GM23338 (cell line): ENCODE results near the gene IYD. TPM values are rescaled to one million over a fixed set of nuclear protein-coding genes. Genes with fewer than 3 reads are reported as not detected.

Experiments
- ATAC-seq: fragments of 200-7000 bp; cut with Tn5 transposase; 3 replicates; pipeline ENCODE4 v1.9.1; 2020
- DNase-seq: peaks from one replicate; pipeline ENCODE4 v3.0.0-alpha.2; 2015; ENCODE audit warnings: low spot score
- H2AFZ ChIP-seq: fragments of 200-600 bp; sonication (generic); 2 replicates; pipeline ENCODE4 v1.8.0; 2016; ENCODE audit warnings: antibody characterized with exemption, mild to moderate bottlenecking, moderate library complexity
- H3F3A ChIP-seq: fragments of 200-600 bp; sonication (generic); replicated peaks from 2 replicates; pipeline ENCODE4 v1.8.0; 2017; ENCODE audit warnings: antibody characterized with exemption, mixed run types, low read depth
- H3K27ac ChIP-seq: fragments of 200-600 bp; sonication (generic); 2 replicates; pipeline ENCODE4 v1.6.1; 2016; ENCODE audit warnings: low read depth
- H3K27me3 ChIP-seq: fragments of 200-600 bp; sonication (generic); 2 replicates; pipeline ENCODE4 v1.8.0; 2016; ENCODE audit warnings: mild to moderate bottlenecking, mixed run types, moderate library complexity; ENCODE audit not compliant: insufficient read depth
- H3K36me3 ChIP-seq: fragments of 200-600 bp; sonication (generic); 2 replicates; pipeline ENCODE4 v1.8.0; 2016; ENCODE audit warnings: mild to moderate bottlenecking; ENCODE audit not compliant: insufficient read depth
- H3K4me1 ChIP-seq: fragments of 200-600 bp; sonication (generic); 2 replicates; pipeline ENCODE4 v1.8.0; 2016; ENCODE audit warnings: mild to moderate bottlenecking, moderate library complexity; ENCODE audit not compliant: insufficient read depth
- H3K4me2 ChIP-seq: fragments of 200-600 bp; sonication (generic); 2 replicates; pipeline ENCODE4 v1.7.1; 2017; ENCODE audit warnings: mixed run types
- H3K4me3 ChIP-seq: fragments of 200-600 bp; sonication (generic); 2 replicates; pipeline ENCODE4 v1.6.1; 2016; ENCODE audit warnings: mixed run types
- H3K79me2 ChIP-seq: fragments of 200-600 bp; sonication (generic); replicated peaks from 2 replicates; pipeline ENCODE4 v1.8.0; 2017; ENCODE audit warnings: mild to moderate bottlenecking; ENCODE audit not compliant: insufficient read depth
- H3K9me2 ChIP-seq: fragments of 200-600 bp; sonication (generic); 2 replicates; pipeline ENCODE4 v1.8.0; 2017; ENCODE audit not compliant: insufficient read depth
- H4K20me1 ChIP-seq: fragments of 200-600 bp; sonication (generic); replicated peaks from 2 replicates; pipeline ENCODE4 v1.8.0; 2017; ENCODE audit warnings: mild to moderate bottlenecking; ENCODE audit not compliant: insufficient read depth
- H3K27ac Mint-ChIP-seq: 2 replicates; pipeline ENCODE4 v1.8.0; 2020; ENCODE audit warnings: inconsistent platforms, mild to moderate bottlenecking, moderate library complexity, mixed read lengths
- H3K27me3 Mint-ChIP-seq: 3 replicates; pipeline ENCODE4 v1.8.0; 2022; ENCODE audit warnings: low read depth, mild to moderate bottlenecking, moderate library complexity, mixed read lengths, inconsistent platforms; ENCODE audit not compliant: insufficient read depth, poor library complexity
- H3K36me3 Mint-ChIP-seq: 3 replicates; pipeline ENCODE4 v1.8.0; 2021; ENCODE audit warnings: low read depth, mild to moderate bottlenecking, inconsistent platforms, moderate library complexity, mixed read lengths
- H3K4me1 Mint-ChIP-seq: 3 replicates; pipeline ENCODE4 v1.8.0; 2020; ENCODE audit warnings: mild to moderate bottlenecking, inconsistent platforms, mixed read lengths
- H3K4me3 Mint-ChIP-seq: 3 replicates; pipeline ENCODE4 v1.8.0; 2021; ENCODE audit warnings: moderate library complexity, mild to moderate bottlenecking, inconsistent platforms, mixed read lengths
- H3K9me3 Mint-ChIP-seq: 3 replicates; pipeline ENCODE4 v1.8.0; 2020; ENCODE audit warnings: moderate library complexity, mild to moderate bottlenecking, inconsistent platforms, mixed read lengths
- ETS1 ChIP-seq: IDR thresholded peaks from 2 replicates; pipeline ENCODE4 v1.6.1; 2016; ENCODE audit warnings: antibody characterized with exemption
- NANOG ChIP-seq: IDR thresholded peaks from 2 replicates; pipeline ENCODE4 v1.6.1; 2016; ENCODE audit warnings: antibody characterized with exemption, borderline replicate concordance
- POLR2AphosphoS5 ChIP-seq: IDR thresholded peaks from 2 replicates; pipeline ENCODE4 v1.6.1; 2016; ENCODE audit warnings: antibody characterized with exemption, low read depth
- STAT1 ChIP-seq: IDR thresholded peaks from one replicate; pipeline ENCODE4 v1.6.1; 2016; ENCODE audit warnings: antibody characterized with exemption; ENCODE audit not compliant: unreplicated experiment
- ZNF114 ChIP-seq: fragments of 250-450 bp; sonication (Bioruptor Pico); IDR thresholded peaks from 2 replicates; pipeline ENCODE4 v1.5.0; 2020; ENCODE audit warnings: mild to moderate bottlenecking, moderate library complexity
- ZNF331 ChIP-seq: fragments of 250-450 bp; sonication (Bioruptor Pico); IDR thresholded peaks from 2 replicates; pipeline ENCODE4 v1.5.0; 2020; ENCODE audit warnings: low read depth, mild to moderate bottlenecking, moderate library complexity
- polyA plus RNA-seq: library from polyadenylated mRNA; unstranded; fragments of >200 nt; fragmentation: Nextera tagmentation; extraction: Ambion mirVana; gene quantifications from 2 replicates; pipeline ENCODE4 v1.2.1, GENCODE V29; 2016
- total RNA-seq: library from RNA; depleted of rRNA; stranded (reverse); fragments of >200 nt; shearing (Covaris generic); gene quantifications from 2 replicates; pipeline ENCODE4 v1.2.3, GENCODE V29; 2014

IYD gene
- total and polyA plus RNA-seq, 2 experiments from 2014 or later: not detected

DNA sequence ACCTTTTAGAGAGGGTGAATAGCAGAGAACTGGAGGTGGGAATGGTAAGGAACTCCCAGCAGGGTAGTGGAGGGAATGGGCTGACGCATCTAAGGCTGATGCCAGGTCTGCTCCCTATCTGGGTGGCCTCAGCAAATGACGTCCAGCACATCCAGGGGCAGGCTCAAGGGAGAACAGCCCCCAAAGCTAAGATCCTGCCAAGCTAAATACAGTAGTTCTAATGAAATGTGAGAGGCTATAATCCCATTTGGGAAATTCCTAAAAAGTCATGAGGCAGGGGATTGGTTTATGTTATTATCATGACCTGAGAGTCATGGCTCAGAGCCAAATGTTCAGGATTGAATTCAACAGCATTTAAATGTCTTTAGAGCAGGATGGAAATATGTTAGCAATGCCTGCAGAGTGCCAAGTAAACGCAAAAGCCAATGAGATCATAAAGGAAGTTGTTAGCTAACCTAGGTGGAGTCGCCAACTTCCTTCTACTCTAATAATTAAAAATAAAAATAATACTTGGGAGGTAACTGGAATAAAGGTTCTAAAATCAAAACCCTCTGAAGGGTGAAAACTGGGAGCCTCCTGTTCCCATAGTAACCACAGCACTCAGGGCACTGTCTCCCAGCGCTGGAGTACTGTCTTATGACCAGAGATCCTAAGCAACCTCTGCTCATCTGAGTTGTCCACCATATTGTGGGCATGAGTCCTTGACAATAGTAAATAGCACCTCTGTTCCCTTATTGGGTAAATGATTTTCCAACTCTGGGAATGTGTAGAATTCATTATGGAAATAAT lies 34.8 kb downstream of the IYD start:
- no peaks in the 10 kb centered on the region for H3K27me3 ChIP-seq
- H3K79me2 ChIP-seq: no peaks in the 10 kb centered on the region
- H3K27ac ChIP-seq: no peak overlapping the region
- no peak overlapping the region for H3K4me2 ChIP-seq
- no peak overlapping the region for H2AFZ ChIP-seq
- no peaks in the 10 kb centered on the region for H3K4me1 ChIP-seq
- H3K36me3 ChIP-seq: no peaks in the 10 kb centered on the region
- no peak overlapping the region for H3K27ac Mint-ChIP-seq
- H3K4me1 Mint-ChIP-seq: no peaks in the 10 kb centered on the region; the same call in 2 of the 3 replicates
- H3K27me3 Mint-ChIP-seq: no peaks in the 10 kb centered on the region
- H3K4me3 ChIP-seq: no peak overlapping the region
- peaks cover 10% of the 10 kb centered on the region; the same call in 1 of the 2 replicates for H3K9me2 ChIP-seq
- H4K20me1 ChIP-seq: no peaks in the 10 kb centered on the region
- no peaks in the 10 kb centered on the region for H3K36me3 Mint-ChIP-seq
- H3F3A ChIP-seq: no peaks in the 10 kb centered on the region
- DNase-seq (no peak), ATAC-seq (no peak)
- H3K4me3 Mint-ChIP-seq: no peak overlapping the region
- H3K9me3 Mint-ChIP-seq: no peaks in the 10 kb centered on the region
- TF ChIP-seq ETS1: no peak
- no peak for TF ChIP-seq STAT1

GRCh38 chr6:150406948-150407347 lies 38.1 kb downstream of the IYD start:
- no peak overlapping the region for H3K4me2 ChIP-seq
- no peaks in the 10 kb centered on the region for H4K20me1 ChIP-seq
- no peaks in the 10 kb centered on the region for H3F3A ChIP-seq
- no peak overlapping the region for H3K4me3 ChIP-seq
- H3K27me3 ChIP-seq: no peaks in the 10 kb centered on the region
- H3K27ac ChIP-seq: no peak overlapping the region
- DNase-seq: no peak
- Mint-ChIP-seq H3K4me1 (no peaks in the 10 kb centered on the region), H3K4me3 (no peak overlapping the region), H3K9me3 (no peaks in the 10 kb centered on the region), H3K36me3 (no peaks in the 10 kb centered on the region), H3K27me3 (no peaks in the 10 kb centered on the region), H3K27ac (no peak overlapping the region)
- no peak overlapping the region for H2AFZ ChIP-seq
- H3K4me1 ChIP-seq: no peaks in the 10 kb centered on the region
- H3K79me2 ChIP-seq: no peaks in the 10 kb centered on the region
- TF ChIP-seq ZNF331 (CRISPR knock-in tag): no peak
- TF ChIP-seq ETS1: no peak
- TF ChIP-seq POLR2AphosphoS5: no peak
- no peak for TF ChIP-seq NANOG
- TF ChIP-seq STAT1: no peak
- peaks cover 10% of the 10 kb centered on the region; the same call in 1 of the 2 replicates for H3K9me2 ChIP-seq
- no peak for ATAC-seq
- no peaks in the 10 kb centered on the region for H3K36me3 ChIP-seq

DNA sequence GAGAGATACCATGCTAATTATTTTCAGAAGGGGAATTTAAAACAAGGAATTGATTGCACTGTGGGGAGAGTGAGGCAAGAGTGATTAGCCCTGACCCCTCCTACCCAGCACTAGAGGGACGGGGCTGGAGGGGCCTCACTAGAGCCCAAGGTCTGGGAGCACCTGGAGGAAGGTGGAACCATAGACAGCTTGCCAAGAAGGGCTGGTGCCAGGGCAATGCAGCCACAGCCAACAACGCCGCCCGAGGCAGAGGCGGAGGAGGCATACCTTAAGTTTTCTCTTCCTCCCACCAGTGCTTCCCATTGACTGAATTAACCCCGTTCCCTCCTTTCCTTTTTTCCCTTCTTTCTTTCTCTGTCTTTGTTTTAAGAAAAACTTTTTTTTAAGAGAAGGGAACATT lies 40.0 kb downstream of the IYD start:
- Histone ChIP-seq H3K36me3 (no peaks in the 10 kb centered on the region), H3K4me1 (no peaks in the 10 kb centered on the region), H2AFZ (no peak overlapping the region), H3K4me3 (no peak overlapping the region), H3K27me3 (no peaks in the 10 kb centered on the region), H4K20me1 (no peaks in the 10 kb centered on the region), H3K27ac (no peak overlapping the region), H3K79me2 (no peaks in the 10 kb centered on the region), H3K9me2 (peaks cover 5% of the 10 kb centered on the region; the same call in 1 of the 2 replicates), H3K4me2 (no peak overlapping the region), H3F3A (no peaks in the 10 kb centered on the region)
- Mint-ChIP-seq H3K27ac (no peak overlapping the region), H3K4me1 (no peaks in the 10 kb centered on the region), H3K36me3 (no peaks in the 10 kb centered on the region), H3K4me3 (no peak overlapping the region), H3K27me3 (no peaks in the 10 kb centered on the region), H3K9me3 (peaks cover under 1% of the 10 kb centered on the region; the same call in 2 of the 3 replicates)
- DNase-seq (no peak), ATAC-seq (no peak)
- TF ChIP-seq ZNF114 (CRISPR knock-in tag) (no peak), ETS1 (no peak), STAT1 (no peak), ZNF331 (CRISPR knock-in tag) (no peak)
